Tibial nerve (tissue), 4 donors: ENCODE data around the gene CCDC91. TPM values are rescaled to one million over a fixed set of nuclear protein-coding genes. Genes with fewer than 3 reads are reported as not detected.

Source experiments
- DNase-seq, 2 donors: peaks; one replicate each; pipeline ENCODE4 v3.0.0-alpha.2; 2019; ENCODE audit warnings: low spot score in 2 of 2
- H3K27ac ChIP-seq, 4 donors: fragments of 200-600 bp; sonication (generic) in 3 of 4; one replicate each; pipeline ENCODE4 v1.5.1; 2017 to 2019; ENCODE audit warnings: mild to moderate bottlenecking in 1 of 4
- H3K27me3 ChIP-seq, 2 donors: fragments of 200-600 bp; sonication (generic) in 1 of 2; one replicate each; pipeline versions ENCODE4 v1.5.1 to v1.6.0; 2017 to 2019
- H3K36me3 ChIP-seq, 3 donors: fragments of 200-600 bp; sonication (generic); one replicate each; pipeline ENCODE4 v1.5.1; 2018 to 2019
- H3K4me1 ChIP-seq, 4 donors: fragments of 200-600 bp; sonication (generic) in 3 of 4; one replicate each; pipeline ENCODE4 v1.5.1; 2017 to 2019
- H3K4me3 ChIP-seq, 4 donors: fragments of 200-600 bp; sonication (generic) in 3 of 4; one replicate each; pipeline ENCODE4 v1.5.1; 2017 to 2019; ENCODE audit warnings: mild to moderate bottlenecking in 1 of 4, moderate library complexity in 1 of 4
- H3K9me3 ChIP-seq, 4 donors: fragments of 200-600 bp; sonication (generic) in 3 of 4; one replicate each; pipeline ENCODE4 v1.5.1; 2017 to 2019
- CTCF ChIP-seq, 5 experiments: fragments of 200-600 bp in 3 of 5; fragments of 450-650 bp in 2 of 5; sonication (generic) in 3 of 5; IDR thresholded peaks; one replicate each; pipeline ENCODE4 v1.5.1; 2016 to 2019; ENCODE audit warnings: antibody characterized with exemption in 5 of 5, mild to moderate bottlenecking in 3 of 5, moderate library complexity in 2 of 5
- EP300 ChIP-seq, 2 donors: sonication (generic); formaldehyde crosslinking; IDR thresholded peaks; one replicate each; pipeline ENCODE4 v1.6.1; 2017; ENCODE audit warnings: antibody characterized with exemption in 2 of 2, mild to moderate bottlenecking in 1 of 2
- POLR2A ChIP-seq, 2 donors: fragments of 450-650 bp; IDR thresholded peaks; one replicate each; pipeline ENCODE4 v1.6.1; 2017; ENCODE audit warnings: antibody characterized with exemption in 2 of 2, mild to moderate bottlenecking in 2 of 2, moderate library complexity in 2 of 2
- WGBS, 2 donors: methylation state at CpG; one replicate each; pipeline ENCODE4 v1.1.5; 2018; 5-methylcytosine and 5-hydroxymethylcytosine counted together
- total RNA-seq, 4 donors: library from RNA; depleted of rRNA; stranded (reverse); fragments of >200 nt; gene quantifications; one replicate each; pipeline ENCODE4 v1.1.0, GENCODE V29; 2016

Gene CCDC91
- total RNA-seq, 4 donors from 2014 or later = 39.0 to 76.5 (median 44.0) TPM

GRCh38 chr12:28578361-28578760, 388.1 kb downstream of the CCDC91 start:
- Histone ChIP-seq H3K9me3 (no peaks in the 10 kb centered on the region), H3K36me3 (no peaks in the 10 kb centered on the region), H3K4me3 (no peak overlapping the region), H3K4me1 (no peaks in the 10 kb centered on the region), H3K27me3 (no peaks in the 10 kb centered on the region), H3K27ac (peak overlapping the region in 1 of 4 donors; percentile 12)
- DNase-seq = peak in 1 of 2 donors; percentile 50
- TF ChIP-seq CTCF (IDR thresholded peaks at IDR 0.05) = no peak
- TF ChIP-seq EP300 (IDR thresholded peaks at IDR 0.05) = peak in 1 of 2 donors; percentile 27
- TF ChIP-seq POLR2A (IDR thresholded peaks at IDR 0.05) = no peak
- 69 to 78% methylated on average over 3 of the region's 3 CpGs for WGBS, 2 donors

GRCh38 chr12:28578833-28579252, 388.6 kb downstream of the CCDC91 start:
- no peaks in the 10 kb centered on the region for H3K4me1 ChIP-seq
- H3K27me3 ChIP-seq = no peaks in the 10 kb centered on the region
- TF ChIP-seq EP300 (IDR thresholded peaks at IDR 0.05) (no peak), POLR2A (IDR thresholded peaks at IDR 0.05) (no peak), CTCF (IDR thresholded peaks at IDR 0.05) (no peak)
- DNase-seq = no peak
- no peaks in the 10 kb centered on the region for H3K9me3 ChIP-seq
- no peak overlapping the region for H3K27ac ChIP-seq
- no peak overlapping the region for H3K4me3 ChIP-seq
- 67 to 72% methylated on average over 3 of the region's 3 CpGs for WGBS, 2 donors
- no peaks in the 10 kb centered on the region for H3K36me3 ChIP-seq

GRCh38 chr12:28582672-28583376, 392.6 kb downstream of the CCDC91 start:
- H3K4me3 ChIP-seq = no peak overlapping the region
- no peaks in the 10 kb centered on the region for H3K9me3 ChIP-seq
- no peaks in the 10 kb centered on the region for H3K4me1 ChIP-seq
- TF ChIP-seq CTCF (IDR thresholded peaks at IDR 0.05) = no peak
- no peak for TF ChIP-seq POLR2A (IDR thresholded peaks at IDR 0.05)
- no peak for TF ChIP-seq EP300 (IDR thresholded peaks at IDR 0.05)
- no peak for DNase-seq
- H3K27me3 ChIP-seq = no peaks in the 10 kb centered on the region
- H3K36me3 ChIP-seq = no peaks in the 10 kb centered on the region
- WGBS, 2 donors = 94 to 95% methylated on average over 6 of the region's 6 CpGs
- no peak overlapping the region for H3K27ac ChIP-seq

- 73% methylated on average over 5 of the region's 5 CpGs for WGBS, 2 donors
- H3K36me3 ChIP-seq = no peaks in the 10 kb centered on the region
- no peak overlapping the region for H3K4me3 ChIP-seq
- TF ChIP-seq EP300 (IDR thresholded peaks at IDR 0.05) (no peak), CTCF (IDR thresholded peaks at IDR 0.05) (no peak), POLR2A (IDR thresholded peaks at IDR 0.05) (no peak)
- no peak for DNase-seq
- no peaks in the 10 kb centered on the region for H3K27me3 ChIP-seq
- no peak overlapping the region for H3K27ac ChIP-seq
- H3K4me1 ChIP-seq = no peaks in the 10 kb centered on the region
- no peaks in the 10 kb centered on the region for H3K9me3 ChIP-seq
These were observed 393.5 kb downstream of the CCDC91 start for GRCh38 chr12:28583701-28584261.

- Histone ChIP-seq H3K27ac (no peak overlapping the region), H3K36me3 (no peaks in the 10 kb centered on the region), H3K4me3 (no peak overlapping the region), H3K27me3 (no peaks in the 10 kb centered on the region), H3K4me1 (no peaks in the 10 kb centered on the region), H3K9me3 (no peaks in the 10 kb centered on the region)
- WGBS, 2 donors = 93 to 99% methylated on average over 5 of the region's 5 CpGs
- no peak for DNase-seq
- no peak for TF ChIP-seq POLR2A (IDR thresholded peaks at IDR 0.05)
- TF ChIP-seq CTCF (IDR thresholded peaks at IDR 0.05) = no peak
These were observed 394.9 kb downstream of the CCDC91 start for GRCh38 chr12:28585146-28585545.
